ENCODE results near the gene MAEA.

GRCh38 chr4:1345903-1346780, 56.5 kb downstream of the MAEA start:
- TF ChIP-seq, protein P1, sequence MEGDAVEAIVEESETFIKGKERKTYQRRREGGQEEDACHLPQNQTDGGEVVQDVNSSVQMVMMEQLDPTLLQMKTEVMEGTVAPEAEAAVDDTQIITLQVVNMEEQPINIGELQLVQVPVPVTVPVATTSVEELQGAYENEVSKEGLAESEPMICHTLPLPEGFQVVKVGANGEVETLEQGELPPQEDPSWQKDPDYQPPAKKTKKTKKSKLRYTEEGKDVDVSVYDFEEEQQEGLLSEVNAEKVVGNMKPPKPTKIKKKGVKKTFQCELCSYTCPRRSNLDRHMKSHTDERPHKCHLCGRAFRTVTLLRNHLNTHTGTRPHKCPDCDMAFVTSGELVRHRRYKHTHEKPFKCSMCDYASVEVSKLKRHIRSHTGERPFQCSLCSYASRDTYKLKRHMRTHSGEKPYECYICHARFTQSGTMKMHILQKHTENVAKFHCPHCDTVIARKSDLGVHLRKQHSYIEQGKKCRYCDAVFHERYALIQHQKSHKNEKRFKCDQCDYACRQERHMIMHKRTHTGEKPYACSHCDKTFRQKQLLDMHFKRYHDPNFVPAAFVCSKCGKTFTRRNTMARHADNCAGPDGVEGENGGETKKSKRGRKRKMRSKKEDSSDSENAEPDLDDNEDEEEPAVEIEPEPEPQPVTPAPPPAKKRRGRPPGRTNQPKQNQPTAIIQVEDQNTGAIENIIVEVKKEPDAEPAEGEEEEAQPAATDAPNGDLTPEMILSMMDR (conservative IDR thresholded peaks at IDR 0.05) = no peak
- TF ChIP-seq ZFX (IDR thresholded peaks at IDR 0.05) = peak; percentile 62; the same call in 1 of the 2 replicates

Measured in C4-2B (cell line).